Muscle of leg (tissue), 11 donors: ENCODE data around the gene SIPA1L3. TPM values are rescaled to one million over a fixed set of nuclear protein-coding genes. Genes with fewer than 3 reads are reported as not detected.

ENCODE experiments used
- DNase-seq: peaks from one replicate; pipeline ENCODE4 v3.0.0; 2013
- H3K27ac ChIP-seq: one replicate; pipeline ENCODE4 v1.5.1; 2013; ENCODE audit warnings: mild to moderate bottlenecking, low read length, control low read depth
- H3K27me3 ChIP-seq: one replicate; pipeline ENCODE4 v1.6.1; 2013; ENCODE audit warnings: low read length; ENCODE audit not compliant: control insufficient read depth, insufficient read depth
- H3K36me3 ChIP-seq: one replicate; pipeline ENCODE4 v1.6.1; 2013; ENCODE audit warnings: low read length; ENCODE audit not compliant: control insufficient read depth, insufficient read depth
- H3K4me1 ChIP-seq: one replicate; pipeline ENCODE4 v1.6.1; 2013; ENCODE audit warnings: low read length; ENCODE audit not compliant: control insufficient read depth, insufficient read depth
- H3K4me3 ChIP-seq: one replicate; pipeline ENCODE4 v1.5.1; 2013; ENCODE audit warnings: low read length, control low read depth
- H3K9me3 ChIP-seq: replicated peaks from 2 replicates; pipeline ENCODE4 v1.6.1; 2013; ENCODE audit warnings: low read depth, low read length; ENCODE audit not compliant: control insufficient read depth
- WGBS: methylation state at CpG from one replicate; pipeline ENCODE4 v1.1.5; 2013; ENCODE audit warnings: missing lambda C conversion rate; ENCODE audit not compliant: insufficient coverage; 5-methylcytosine and 5-hydroxymethylcytosine counted together
- polyA plus RNA-seq, 8 donors: library from polyadenylated mRNA; unstranded; fragments of 120-200 nt; gene quantifications; one replicate each; pipeline versions ENCODE4 v1.2.1 to v1.2.3, GENCODE V29; 2013; ENCODE audit warnings: inconsistent platforms in 1 of 8, low replicate concordance in 1 of 8; ENCODE audit not compliant: insufficient read length in 8 of 8, insufficient read depth in 1 of 8
- total RNA-seq: library from RNA; stranded (reverse); fragments of 120-200 nt; gene quantifications from one replicate; pipeline ENCODE4 v1.2.4, GENCODE V29; 2013

Gene SIPA1L3
- total and polyA plus RNA-seq, 9 donors = 6.8 to 13.8 (median 9.1) TPM

- H3K4me1 ChIP-seq = peaks cover 3% of the 10 kb centered on the region
- 94% methylated on average over 3 of the region's 15 CpGs for WGBS
These were observed 171.4 kb downstream of the SIPA1L3 start for GRCh38 chr19:38078302-38078930.

GRCh38 chr19:38079926-38080380 lies 172.9 kb downstream of the SIPA1L3 start:
- WGBS = 40% methylated on average over 1 of the region's 1 CpG
- no peaks in the 10 kb centered on the region for H3K27me3 ChIP-seq
- H3K27ac ChIP-seq = no peak overlapping the region
- peaks cover 5% of the 10 kb centered on the region for H3K36me3 ChIP-seq
- no peaks in the 10 kb centered on the region for H3K4me1 ChIP-seq
- no peak overlapping the region for H3K4me3 ChIP-seq
- peaks cover 5% of the 10 kb centered on the region for H3K9me3 ChIP-seq
- peak; percentile 43 for DNase-seq

More at GRCh38 chr19:38078302-38078930, 171.4 kb downstream of the SIPA1L3 start:
- Histone ChIP-seq H3K27me3 (no peaks in the 10 kb centered on the region), H3K27ac (no peak overlapping the region), H3K9me3 (peaks cover 5% of the 10 kb centered on the region), H3K36me3 (peaks cover 5% of the 10 kb centered on the region), H3K4me3 (no peak overlapping the region)
- DNase-seq = no peak

GRCh38 chr19:38081547-38082255 lies 174.7 kb downstream of the SIPA1L3 start:
- no peaks in the 10 kb centered on the region for H3K4me1 ChIP-seq
- DNase-seq = no peak
- no peaks in the 10 kb centered on the region for H3K27me3 ChIP-seq
- no peak overlapping the region for H3K4me3 ChIP-seq
- peaks cover 2% of the 10 kb centered on the region for H3K9me3 ChIP-seq
- H3K36me3 ChIP-seq = peaks cover 5% of the 10 kb centered on the region
- no peak overlapping the region for H3K27ac ChIP-seq
- 96% methylated on average over 49 of the region's 51 CpGs for WGBS

GRCh38 chr19:38082256-38083118 lies 175.5 kb downstream of the SIPA1L3 start:
- Histone ChIP-seq H3K4me3 (no peak overlapping the region), H3K4me1 (no peaks in the 10 kb centered on the region), H3K27me3 (no peaks in the 10 kb centered on the region), H3K27ac (no peak overlapping the region), H3K9me3 (no peaks in the 10 kb centered on the region), H3K36me3 (peaks cover 5% of the 10 kb centered on the region)
- DNase-seq = no peak
- WGBS = 94% methylated on average over 73 of the region's 78 CpGs

- Histone ChIP-seq H3K27me3 (no peaks in the 10 kb centered on the region), H3K9me3 (no peaks in the 10 kb centered on the region), H3K27ac (no peak overlapping the region), H3K4me3 (no peak overlapping the region), H3K36me3 (peaks cover 5% of the 10 kb centered on the region), H3K4me1 (peaks cover 3% of the 10 kb centered on the region)
- DNase-seq = no peak
- 100% methylated on average over 1 of the region's 7 CpGs for WGBS
These were observed 177.2 kb downstream of the SIPA1L3 start for GRCh38 chr19:38084196-38084595.

GRCh38 chr19:38089440-38089839 lies 182.4 kb downstream of the SIPA1L3 start:
- Histone ChIP-seq H3K27me3 (no peaks in the 10 kb centered on the region), H3K36me3 (peaks cover 7% of the 10 kb centered on the region), H3K4me1 (peaks cover 19% of the 10 kb centered on the region), H3K9me3 (no peaks in the 10 kb centered on the region), H3K27ac (peak overlapping the region; percentile 35), H3K4me3 (no peak overlapping the region)
- WGBS = 38% methylated on average over 1 of the region's 1 CpG
- DNase-seq = peak; percentile 39

- Histone ChIP-seq H3K4me1 (peaks cover 19% of the 10 kb centered on the region), H3K27me3 (no peaks in the 10 kb centered on the region), H3K36me3 (peaks cover 7% of the 10 kb centered on the region), H3K9me3 (no peaks in the 10 kb centered on the region), H3K4me3 (no peak overlapping the region), H3K27ac (no peak overlapping the region)
- WGBS = 79% methylated on average over 6 of the region's 8 CpGs
- DNase-seq = no peak
These were observed 186.1 kb downstream of the SIPA1L3 start for GRCh38 chr19:38093154-38093553.

- peak; percentile 43 for DNase-seq
- 67% methylated on average over 6 of the region's 6 CpGs for WGBS
- Histone ChIP-seq H3K9me3 (no peaks in the 10 kb centered on the region), H3K36me3 (peaks cover 7% of the 10 kb centered on the region), H3K4me1 (peaks cover 17% of the 10 kb centered on the region), H3K27me3 (no peaks in the 10 kb centered on the region), H3K27ac (no peak overlapping the region), H3K4me3 (no peak overlapping the region)
These were observed 186.6 kb downstream of the SIPA1L3 start for GRCh38 chr19:38093587-38093986.

GRCh38 chr19:38095411-38096308 lies 188.7 kb downstream of the SIPA1L3 start:
- Histone ChIP-seq H3K9me3 (peaks cover 8% of the 10 kb centered on the region), H3K4me1 (peaks cover 10% of the 10 kb centered on the region), H3K27me3 (no peaks in the 10 kb centered on the region), H3K27ac (no peak overlapping the region), H3K36me3 (peaks cover 17% of the 10 kb centered on the region), H3K4me3 (no peak overlapping the region)
- DNase-seq = peak; percentile 73
- 42% methylated on average over 6 of the region's 17 CpGs for WGBS
